HK-2 (cell line): ENCODE measurements around the gene RIPOR3.
"Not testable (repeated sequence)": the region's sequence is repeated elsewhere in the genome, so short reads cannot be mapped to it uniquely, and the experiment has no call there.

Experiments used
- DNase-seq: peaks from one replicate; pipeline ENCODE4 v3.0.0-alpha.2; 2018; ENCODE audit not compliant: unreplicated experiment

The RIPOR3 gene

GRCh38 chr20:50632236-50632635, 59.1 kb downstream of the RIPOR3 start:
- DNase-seq, result no peak

- DNase-seq, result no peak
Observed at GRCh38 chr20:50630578-50631263, 60.6 kb downstream of the RIPOR3 start.

GRCh38 chr20:50629670-50630045, 61.7 kb downstream of the RIPOR3 start:
- DNase-seq, result no peak

- DNase-seq, result no peak
Observed at GRCh38 chr20:50628853-50629669, 62.3 kb downstream of the RIPOR3 start.

- DNase-seq, result no peak
Observed at GRCh38 chr20:50628332-50628731, 63.0 kb downstream of the RIPOR3 start.

GRCh38 chr20:50627747-50628146, 63.6 kb downstream of the RIPOR3 start:
- no peak for DNase-seq

GRCh38 chr20:50625986-50626677, 65.2 kb downstream of the RIPOR3 start:
- DNase-seq, result peak; percentile 55

- DNase-seq, result peak; percentile 78
Observed at GRCh38 chr20:50624351-50625016, 66.9 kb downstream of the RIPOR3 start.

- DNase-seq, result no peak
Observed at GRCh38 chr20:50621068-50621665, 70.2 kb downstream of the RIPOR3 start.

- not testable (repeated sequence) for DNase-seq
Observed at GRCh38 chr20:50620459-50620858, 70.9 kb downstream of the RIPOR3 start.

GRCh38 chr20:50618537-50618936, 72.8 kb downstream of the RIPOR3 start:
- no peak for DNase-seq

- no peak for DNase-seq
Observed at GRCh38 chr20:50617022-50617421, 74.3 kb downstream of the RIPOR3 start.

- no peak for DNase-seq
Observed at GRCh38 chr20:50615407-50615806, 75.9 kb downstream of the RIPOR3 start.

- DNase-seq, result no peak
Observed at GRCh38 chr20:50613438-50614169, 77.7 kb downstream of the RIPOR3 start.

- no peak for DNase-seq
Observed at GRCh38 chr20:50611128-50611810, 80.1 kb downstream of the RIPOR3 start.

- DNase-seq, result no peak
Observed at GRCh38 chr20:50610212-50610718, 81.1 kb downstream of the RIPOR3 start.

GRCh38 chr20:50609438-50609989, 81.8 kb downstream of the RIPOR3 start:
- DNase-seq, result no peak

GRCh38 chr20:50608750-50609104, 82.6 kb downstream of the RIPOR3 start:
- DNase-seq, result no peak

- DNase-seq, result no peak
Observed at GRCh38 chr20:50607850-50608749, 83.2 kb downstream of the RIPOR3 start.
